Measurements from ENCODE around the gene ACSL5. TPM values are rescaled to one million over a fixed set of nuclear protein-coding genes. Genes with fewer than 3 reads are reported as not detected.

ACSL5 gene
- total and polyA plus RNA-seq, 4 donors = 15.0 to 201 (median 43.5) TPM

- TF ChIP-seq CTCF (IDR thresholded peaks at IDR 0.05; ENCODE audit: low read depth, low read length, missing input control) = peak; percentile 60
- TF ChIP-seq HNF4A (conservative IDR thresholded peaks at IDR 0.05) = peak; percentile 36 to 39
- no peak for TF ChIP-seq REST (IDR thresholded peaks at IDR 0.05)
- TF ChIP-seq RXRA (IDR thresholded peaks at IDR 0.05) = peak in 1 of 2 donors; percentile 26
- no peak for TF ChIP-seq JUND (IDR thresholded peaks at IDR 0.05)
- TF ChIP-seq NR2F2 (IDR thresholded peaks at IDR 0.05) = peak; percentile 27
- no peak for TF ChIP-seq ZBTB33 (IDR thresholded peaks at IDR 0.05)
- no peak for TF ChIP-seq EGR1 (IDR thresholded peaks at IDR 0.05; ENCODE audit: low read depth in 2 of 2)
- peak; percentile 93 to 94 for TF ChIP-seq RAD21 (IDR thresholded peaks at IDR 0.05)
- H3K9ac ChIP-seq (ENCODE audit: low read depth in 1 of 2, low read length in 2 of 2) = peak overlapping the region in 1 of 2 donors; percentile 34
- H3K9me3 ChIP-seq (ENCODE audit: control insufficient read depth in 4 of 4, low read length in 3 of 4) = no peaks in the 10 kb centered on the region
- peaks cover 0 to 18% (median 11%) of the 10 kb centered on the region in 4 donors for H3K4me1 ChIP-seq (ENCODE audit: control insufficient read depth in 4 of 4, insufficient read depth in 4 of 4, low read length in 3 of 4)
- H3K27me3 ChIP-seq (ENCODE audit: control insufficient read depth in 4 of 4, insufficient read depth in 4 of 4, low read length in 3 of 4) = no peaks in the 10 kb centered on the region
- H3K27ac ChIP-seq (ENCODE audit: low read depth in 1 of 2, low read length in 2 of 2) = no peak overlapping the region
- WGBS = 7% methylated on average over 4 of the region's 4 CpGs
- no peak overlapping the region for H3K4me3 ChIP-seq (ENCODE audit: low read depth in 1 of 3, low read length in 3 of 3)
- DNase-seq (ENCODE audit: low spot score) = no peak
- H3K36me3 ChIP-seq (ENCODE audit: control insufficient read depth in 4 of 4, insufficient read depth in 3 of 4, low read depth in 1 of 4, low read length in 3 of 4) = peaks cover 0 to 7% (median 1%) of the 10 kb centered on the region in 4 donors
Measured at GRCh38 chr10:112471878-112472487, 98.1 kb downstream of the ACSL5 start.

- DNase-seq (ENCODE audit: low spot score) = no peak
- H3K27ac ChIP-seq (ENCODE audit: low read depth in 1 of 2, low read length in 2 of 2) = no peak overlapping the region
- WGBS = 50% methylated on average over 3 of the region's 3 CpGs
- peak overlapping the region in 1 of 2 donors; percentile 3 for H3K9ac ChIP-seq (ENCODE audit: low read depth in 1 of 2, low read length in 2 of 2)
- no peaks in the 10 kb centered on the region for H3K36me3 ChIP-seq (ENCODE audit: control insufficient read depth in 4 of 4, insufficient read depth in 3 of 4, low read depth in 1 of 4, low read length in 3 of 4)
- peaks cover 0 to 18% (median 11%) of the 10 kb centered on the region in 4 donors for H3K4me1 ChIP-seq (ENCODE audit: control insufficient read depth in 4 of 4, insufficient read depth in 4 of 4, low read length in 3 of 4)
- H3K27me3 ChIP-seq (ENCODE audit: control insufficient read depth in 4 of 4, insufficient read depth in 4 of 4, low read length in 3 of 4) = no peaks in the 10 kb centered on the region
- H3K9me3 ChIP-seq (ENCODE audit: control insufficient read depth in 4 of 4, low read length in 3 of 4) = no peaks in the 10 kb centered on the region
- H3K4me3 ChIP-seq (ENCODE audit: low read depth in 1 of 3, low read length in 3 of 3) = no peak overlapping the region
- TF ChIP-seq CTCF (IDR thresholded peaks at IDR 0.05; ENCODE audit: low read depth, low read length, missing input control) = peak; percentile 43
- peak; percentile 77 to 79 for TF ChIP-seq RAD21 (IDR thresholded peaks at IDR 0.05)
- no peak for TF ChIP-seq EGR1 (IDR thresholded peaks at IDR 0.05; ENCODE audit: low read depth in 2 of 2)
Measured at GRCh38 chr10:112475575-112476218, 101.8 kb downstream of the ACSL5 start.

Other genes starting within 250 kb of the ACSL5 start
- 100 to 1,000 TPM; 157 to 214 TPM for gene GPAM, start 190.4 kb upstream of the ACSL5 start, total RNA-seq
- gene GPAM, start 190.4 kb upstream of the ACSL5 start, polyA plus RNA-seq = 100 to 1,000 TPM in 1 of 2 donors, 10 to 100 TPM in 1; 35.5 to 136 TPM
- under 1 TPM; 0.05 to 0.08 TPM for gene TECTB, start 90.7 kb upstream of the ACSL5 start, total RNA-seq
- gene TECTB, start 90.7 kb upstream of the ACSL5 start, polyA plus RNA-seq = under 1 TPM; 0.08 to 0.44 TPM
- gene ZDHHC6, start 72.8 kb downstream of the ACSL5 start, total RNA-seq = 10 to 100 TPM; 14.1 to 19.4 TPM
- 10 to 100 TPM; 13.2 to 18.3 TPM for gene ZDHHC6, start 72.8 kb downstream of the ACSL5 start, polyA plus RNA-seq
- 10 to 100 TPM; 13.4 to 26.9 TPM for gene VTI1A, start 73.1 kb downstream of the ACSL5 start, total RNA-seq
- 10 to 100 TPM in 1 of 2 donors, 1 to 10 TPM in 1; 5.5 to 12.7 TPM for gene VTI1A, start 73.1 kb downstream of the ACSL5 start, polyA plus RNA-seq

All from liver (tissue), 9 donors.